Gastrocnemius medialis (tissue), 4 donors: ENCODE measurements around the gene TSEN15. TPM values are rescaled to one million over a fixed set of nuclear protein-coding genes. Genes with fewer than 3 reads are reported as not detected.
A peak's percentile ranks its signal among the peaks of the same experiment; 100 is the strongest.

ENCODE experiments used
- ATAC-seq, 2 donors: fragments of 150-250 bp; one replicate each; pipeline ENCODE4 v1.9.1; 2016
- DNase-seq, 2 donors: peaks; one replicate each; pipeline ENCODE4 v3.0.0-alpha.2; 2019
- H3K27ac ChIP-seq, 4 donors: fragments of 200-600 bp; sonication (generic); 1 replicate in 1 of 4; 2 replicates in 3 of 4; pipeline ENCODE4 v1.5.1; 2016 to 2018; ENCODE audit warnings: mild to moderate bottlenecking in 2 of 4, moderate library complexity in 1 of 4
- H3K27me3 ChIP-seq, 3 donors: fragments of 200-600 bp; sonication (generic) in 2 of 3; 1 replicate in 1 of 3; 2 replicates in 2 of 3; pipeline versions ENCODE4 v1.5.1 to v1.6.0; 2016 to 2019; ENCODE audit warnings: mild to moderate bottlenecking in 1 of 3, moderate library complexity in 1 of 3
- H3K36me3 ChIP-seq, 2 donors: fragments of 200-600 bp; sonication (generic) in 1 of 2; one replicate each; pipeline ENCODE4 v1.5.1; 2017 to 2018
- H3K4me1 ChIP-seq, 2 donors: fragments of 200-600 bp; sonication (generic) in 1 of 2; one replicate each; pipeline ENCODE4 v1.5.1; 2016 to 2017; ENCODE audit warnings: mild to moderate bottlenecking in 2 of 2
- H3K4me3 ChIP-seq, 4 donors: fragments of 200-600 bp; sonication (generic) in 3 of 4; 1 replicate in 1 of 4; 2 replicates in 3 of 4; pipeline ENCODE4 v1.5.1; 2016 to 2019; ENCODE audit warnings: mild to moderate bottlenecking in 2 of 4
- H3K9me3 ChIP-seq, 3 donors: fragments of 200-600 bp; sonication (generic) in 2 of 3; 1 replicate in 1 of 3; 2 replicates in 2 of 3; pipeline ENCODE4 v1.5.1; 2016 to 2019
- CTCF ChIP-seq, 5 experiments: fragments of 450-650 bp in 3 of 5; fragments of 200-600 bp in 2 of 5; sonication (generic) in 2 of 5; IDR thresholded peaks in 4 of 5; conservative IDR thresholded peaks in 1 of 5; 1 replicate in 4 of 5; 2 replicates in 1 of 5; pipeline ENCODE4 v1.5.1; 2016 to 2019; ENCODE audit warnings: antibody characterized with exemption in 5 of 5, mild to moderate bottlenecking in 3 of 5, moderate library complexity in 3 of 5
- POLR2A ChIP-seq, 2 donors: fragments of 450-650 bp; IDR thresholded peaks; one replicate each; pipeline ENCODE4 v1.6.1; 2017; ENCODE audit warnings: antibody characterized with exemption in 2 of 2, mild to moderate bottlenecking in 2 of 2, moderate library complexity in 2 of 2
- in situ Hi-C, 4 donors: fragments of 200-750 bp; cut with MboI; loops; one replicate each; pipeline versions ENCODE4 v1.15.0 to v1.8.0; 2017; ENCODE audit warnings: low sequenced_read_pairs in 4 of 4
- intact Hi-C: fragments of 100-400 bp; cut with DNase I; formaldehyde crosslinking; loops from one replicate; pipeline ENCODE4 v1.15.1; 2023; ENCODE audit warnings: low total_unique reads
- total RNA-seq, 4 donors: library from RNA; depleted of rRNA; stranded (reverse); fragments of >200 nt; gene quantifications; one replicate each; pipeline versions ENCODE4 v1.1.0 to v1.2.3, GENCODE V29; 2016

Gene TSEN15
- total RNA-seq, 4 donors from 2014 or later, result 22.8 to 69.6 (median 38.6) TPM

- no peaks in the 10 kb centered on the region for H3K9me3 ChIP-seq
- peak; percentile 97 to 99 for ATAC-seq
- no peaks in the 10 kb centered on the region for H3K36me3 ChIP-seq
- intact Hi-C loops (no loop called here), in situ Hi-C loops (no loop called here)
- peak overlapping the region in 1 of 4 donors; percentile 61 for H3K27ac ChIP-seq
- peak; percentile 54 to 65 for DNase-seq
- H3K27me3 ChIP-seq, result no peaks in the 10 kb centered on the region
- TF ChIP-seq POLR2A (IDR thresholded peaks at IDR 0.05) (no peak), CTCF (IDR thresholded peaks at IDR 0.05 in 4 of 5, conservative IDR thresholded peaks at IDR 0.05 in 1 of 5) (no peak)
- H3K4me3 ChIP-seq, result no peak overlapping the region
- peaks cover 0 to 16% of the 10 kb centered on the region in 2 donors for H3K4me1 ChIP-seq
Measured at GRCh38 chr1:184118046-184118445, 66.5 kb downstream of the TSEN15 start.

Other genes with a start within 250 kb of the TSEN15 start
- gene RGL1, start 246.6 kb upstream of the TSEN15 start, total RNA-seq, result 1 to 10 TPM; 4.0 to 5.1 (median 4.8) TPM
- 1 to 10 TPM; 2.0 to 3.6 (median 3.2) TPM for gene COLGALT2, start 14.0 kb upstream of the TSEN15 start, total RNA-seq